ENCODE results near the gene TACO1.
A peak's percentile ranks its signal among the peaks of the same experiment; 100 is the strongest.

DNA sequence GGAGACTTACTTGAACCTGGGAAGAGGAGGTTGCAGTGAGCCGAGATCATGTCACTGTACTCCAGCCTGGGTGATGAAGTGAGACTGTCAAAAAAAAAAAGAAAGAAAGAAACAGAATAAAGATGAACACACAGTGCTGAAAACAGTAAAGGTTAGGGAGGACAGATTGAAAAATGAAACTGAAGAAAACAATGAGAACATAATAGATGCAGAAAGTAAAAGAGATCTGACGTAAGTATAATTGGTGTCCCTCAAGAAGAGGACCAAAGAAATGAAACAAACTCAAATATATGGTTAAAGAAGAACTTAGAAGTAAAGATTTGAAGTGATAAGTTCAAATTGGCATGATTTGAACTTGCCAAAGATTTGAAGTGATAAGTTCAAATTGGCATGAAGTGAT, 43.3 kb upstream of the TACO1 start:
- TF ChIP-seq GATA2 (IDR thresholded peaks at IDR 0.05; ENCODE audit: low read depth, low read length): no peak
- TF ChIP-seq GATA3 (IDR thresholded peaks at IDR 0.05; ENCODE audit: low read depth, low read length): 0 out of 2 replicates have a peak, but pooled peaks have one; percentile 22

All from SH-SY5Y (cell line).